OCI-LY1 (cell line): ENCODE data around the gene GJD3.

ENCODE experiments used
- H2AFZ ChIP-seq: fragments of 200-600 bp; sonication (generic), shearing (Covaris generic); 2 replicates; pipeline ENCODE4 v1.6.0; 2014; ENCODE audit warnings: antibody characterized with exemption, mild to moderate bottlenecking, low read length
- H3F3A ChIP-seq: fragments of 200-600 bp; sonication (generic), shearing (Covaris generic); 2 replicates; pipeline ENCODE4 v1.6.0; 2014; ENCODE audit warnings: mild to moderate bottlenecking, antibody characterized with exemption, low read length, moderate library complexity; ENCODE audit not compliant: insufficient read depth
- H3K27ac ChIP-seq: fragments of 200-600 bp; sonication (generic); 2 replicates; pipeline ENCODE4 v1.5.1; 2014; ENCODE audit warnings: low read length, mixed run types, mild to moderate bottlenecking, low read depth; ENCODE audit not compliant: poor library complexity, severe bottlenecking
- H3K27me3 ChIP-seq: fragments of 200-600 bp; sonication (generic); 2 replicates; pipeline ENCODE4 v1.6.0; 2014; ENCODE audit warnings: antibody characterized with exemption, mild to moderate bottlenecking, low read length, moderate library complexity; ENCODE audit not compliant: insufficient read depth
- H3K36me3 ChIP-seq: fragments of 200-600 bp; sonication (generic); 2 replicates; pipeline ENCODE4 v1.6.1; 2014; ENCODE audit warnings: mild to moderate bottlenecking, antibody characterized with exemption, low read length, moderate library complexity, mixed read lengths; ENCODE audit not compliant: insufficient read depth
- H3K4me1 ChIP-seq: fragments of 200-600 bp; sonication (generic); 2 replicates; pipeline ENCODE4 v1.5.1; 2014; ENCODE audit warnings: mild to moderate bottlenecking, low read length, moderate library complexity; ENCODE audit not compliant: insufficient read depth, severe bottlenecking
- H3K4me2 ChIP-seq: fragments of 200-600 bp; sonication (generic), shearing (Covaris generic); 2 replicates; pipeline ENCODE4 v1.6.1; 2014; ENCODE audit warnings: low read length
- H3K4me3 ChIP-seq: fragments of 200-600 bp; sonication (generic); 2 replicates; pipeline ENCODE4 v1.5.1; 2014; ENCODE audit warnings: low read length, low read depth, mild to moderate bottlenecking, mixed read lengths; ENCODE audit not compliant: poor library complexity, severe bottlenecking
- H3K79me2 ChIP-seq: fragments of 200-600 bp; shearing (Covaris generic); 2 replicates; pipeline ENCODE4 v1.6.1; 2016; ENCODE audit warnings: mixed run types, low read length, mixed read lengths; ENCODE audit not compliant: insufficient read depth
- H3K9ac ChIP-seq: fragments of 200-600 bp; sonication (generic), shearing (Covaris generic); 2 replicates; pipeline ENCODE4 v1.6.1; 2014; ENCODE audit warnings: mild to moderate bottlenecking, low read length, mixed read lengths
- H3K9me2 ChIP-seq: fragments of 200-600 bp; sonication (generic), shearing (Covaris generic); 2 replicates; pipeline ENCODE4 v1.6.1; 2014; ENCODE audit warnings: low read depth, mild to moderate bottlenecking, low read length, mixed read lengths
- H3K9me3 ChIP-seq: fragments of 200-600 bp; shearing (Covaris generic); 2 replicates; pipeline ENCODE4 v1.6.1; 2014; ENCODE audit warnings: low read length, mixed read lengths
- H4K20me1 ChIP-seq: fragments of 200-600 bp; sonication (generic), shearing (Covaris generic); 2 replicates; pipeline ENCODE4 v1.6.0; 2016; ENCODE audit warnings: mild to moderate bottlenecking, low read length; ENCODE audit not compliant: insufficient read depth
- CTCF ChIP-seq: fragments of 200-600 bp; sonication (generic), shearing (Covaris generic); IDR thresholded peaks from 2 replicates; pipeline ENCODE4 v1.5.1; 2017; ENCODE audit warnings: mild to moderate bottlenecking, antibody characterized with exemption, low read length, moderate library complexity, mixed read lengths
- EZH2 ChIP-seq: fragments of 200-600 bp; sonication (generic), shearing (Covaris generic); IDR thresholded peaks from 2 replicates; pipeline ENCODE4 v1.8.0; 2017; ENCODE audit warnings: borderline replicate concordance, mixed run types, mild to moderate bottlenecking, antibody characterized with exemption, low read length, moderate library complexity, mixed read lengths

Gene GJD3

GRCh38 chr17:40342504-40343218, 21.9 kb downstream of the GJD3 start:
- peaks cover 5% of the 10 kb centered on the region; the same call in 1 of the 2 replicates for H3K27me3 ChIP-seq
- no peaks in the 10 kb centered on the region for H3K79me2 ChIP-seq
- 0 out of 2 replicates have a peak, but pooled peaks cover 3% of the 10 kb centered on the region for H3F3A ChIP-seq
- TF ChIP-seq CTCF, result no peak
- no peak for TF ChIP-seq EZH2
- H2AFZ ChIP-seq, result no peak overlapping the region
- H3K4me3 ChIP-seq, result peak overlapping the region; percentile 71
- H3K4me1 ChIP-seq, result peaks cover 19% of the 10 kb centered on the region
- no peak overlapping the region for H3K27ac ChIP-seq
- no peaks in the 10 kb centered on the region for H4K20me1 ChIP-seq
- H3K4me2 ChIP-seq, result peak overlapping the region; percentile 80
- H3K9me2 ChIP-seq, result no peaks in the 10 kb centered on the region
- H3K9ac ChIP-seq, result no peak overlapping the region
- no peaks in the 10 kb centered on the region for H3K36me3 ChIP-seq
- no peaks in the 10 kb centered on the region for H3K9me3 ChIP-seq

- H3K36me3 ChIP-seq, result no peaks in the 10 kb centered on the region
Observed at GRCh38 chr17:40341808-40342503, 22.6 kb downstream of the GJD3 start.

More at GRCh38 chr17:40341808-40342503, 22.6 kb downstream of the GJD3 start:
- H3K27ac ChIP-seq, result no peak overlapping the region
- no peak for TF ChIP-seq CTCF
- H3K27me3 ChIP-seq, result peaks cover 5% of the 10 kb centered on the region; the same call in 1 of the 2 replicates
- H2AFZ ChIP-seq, result no peak overlapping the region
- H3K9me2 ChIP-seq, result no peaks in the 10 kb centered on the region
- no peaks in the 10 kb centered on the region for H4K20me1 ChIP-seq
- H3K9me3 ChIP-seq, result no peaks in the 10 kb centered on the region
- peak overlapping the region; percentile 71 for H3K4me3 ChIP-seq
- H3K79me2 ChIP-seq, result no peaks in the 10 kb centered on the region
- H3K4me2 ChIP-seq, result peak overlapping the region; percentile 80
- peaks cover 19% of the 10 kb centered on the region for H3K4me1 ChIP-seq
- peak overlapping the region; percentile 66 for H3K9ac ChIP-seq
- H3F3A ChIP-seq, result 0 out of 2 replicates have a peak, but pooled peaks cover 3% of the 10 kb centered on the region
